GM21528 (cell line): ENCODE measurements around the gene KNSTRN.

Source experiments
- ATAC-seq: cut with Tn5 transposase; IDR thresholded peaks from one replicate; pipeline ENCODE4 v1.9.1; 2021; ENCODE audit warnings: mild to moderate bottlenecking, moderate library complexity; ENCODE audit not compliant: unreplicated experiment, low FRiP score

The KNSTRN gene

DNA sequence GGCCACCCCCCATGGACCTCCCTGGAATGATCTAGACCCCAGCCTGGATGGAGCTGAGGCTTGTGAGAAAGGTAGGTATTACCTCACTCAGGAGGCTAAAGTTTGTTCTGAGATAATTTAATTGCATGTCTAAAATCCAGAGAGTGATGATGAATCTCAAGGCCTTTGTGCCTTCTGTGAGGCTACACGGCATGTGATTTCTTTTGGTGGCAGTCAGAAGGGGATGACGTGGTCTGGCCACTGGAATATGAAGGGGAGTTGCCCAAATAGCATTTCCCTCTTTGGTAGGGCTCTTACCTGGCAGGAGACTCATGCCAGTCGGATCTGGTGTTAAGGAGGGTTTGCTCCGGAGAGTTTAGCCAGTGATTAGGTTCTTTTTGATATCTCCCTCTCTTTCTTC is 60.7 kb downstream of the KNSTRN start:
- ATAC-seq = no peak

DNA sequence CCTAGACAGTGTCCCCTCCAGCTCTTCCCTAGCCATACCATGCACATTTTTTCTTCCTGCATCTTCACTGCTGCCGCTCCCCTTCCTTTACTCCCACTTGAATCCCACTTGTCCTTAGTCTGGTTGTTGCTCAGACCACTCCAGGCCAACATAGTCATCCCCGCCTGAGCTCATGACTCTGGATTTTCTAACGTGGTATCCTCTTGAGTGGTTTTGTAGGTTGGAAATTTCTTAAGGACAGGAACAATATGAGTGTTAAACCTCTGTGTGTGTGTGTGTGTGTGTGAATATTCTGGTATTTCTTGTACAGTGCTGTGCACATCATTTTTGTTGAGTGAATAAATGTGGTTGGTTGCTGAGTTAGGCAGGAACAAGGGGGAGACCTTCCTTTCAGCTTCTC is 61.3 kb downstream of the KNSTRN start:
- no peak for ATAC-seq
